CD4-positive, alpha-beta T cell treated with Interleukin-17A for 4 hours (primary cell): ENCODE measurements around the gene MYO9A.
A peak's percentile ranks its signal among the peaks of the same experiment; 100 is the strongest.
"Not testable (repeated sequence)": the region's sequence is repeated elsewhere in the genome, so short reads cannot be mapped to it uniquely, and the experiment has no call there.

ENCODE experiments used
- DNase-seq: peaks from one replicate; pipeline ENCODE4 v3.0.0-alpha.2; 2020; ENCODE audit warnings: mixed read lengths

Gene MYO9A

DNA sequence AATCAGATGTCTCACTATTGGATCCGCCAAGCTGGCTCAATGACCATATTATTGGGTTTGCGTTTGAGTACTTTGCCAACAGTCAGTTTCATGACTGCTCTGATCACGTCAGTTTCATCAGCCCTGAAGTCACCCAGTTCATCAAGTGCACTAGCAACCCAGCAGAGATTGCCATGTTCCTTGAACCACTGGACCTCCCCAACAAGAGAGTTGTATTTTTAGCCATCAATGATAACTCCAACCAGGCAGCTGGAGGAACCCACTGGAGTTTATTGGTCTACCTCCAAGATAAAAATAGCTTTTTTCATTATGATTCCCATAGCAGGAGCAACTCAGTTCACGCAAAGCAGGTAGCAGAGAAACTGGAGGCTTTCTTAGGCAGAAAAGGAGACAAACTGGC, 21.7 kb upstream of the MYO9A start:
- no peak for DNase-seq

DNA sequence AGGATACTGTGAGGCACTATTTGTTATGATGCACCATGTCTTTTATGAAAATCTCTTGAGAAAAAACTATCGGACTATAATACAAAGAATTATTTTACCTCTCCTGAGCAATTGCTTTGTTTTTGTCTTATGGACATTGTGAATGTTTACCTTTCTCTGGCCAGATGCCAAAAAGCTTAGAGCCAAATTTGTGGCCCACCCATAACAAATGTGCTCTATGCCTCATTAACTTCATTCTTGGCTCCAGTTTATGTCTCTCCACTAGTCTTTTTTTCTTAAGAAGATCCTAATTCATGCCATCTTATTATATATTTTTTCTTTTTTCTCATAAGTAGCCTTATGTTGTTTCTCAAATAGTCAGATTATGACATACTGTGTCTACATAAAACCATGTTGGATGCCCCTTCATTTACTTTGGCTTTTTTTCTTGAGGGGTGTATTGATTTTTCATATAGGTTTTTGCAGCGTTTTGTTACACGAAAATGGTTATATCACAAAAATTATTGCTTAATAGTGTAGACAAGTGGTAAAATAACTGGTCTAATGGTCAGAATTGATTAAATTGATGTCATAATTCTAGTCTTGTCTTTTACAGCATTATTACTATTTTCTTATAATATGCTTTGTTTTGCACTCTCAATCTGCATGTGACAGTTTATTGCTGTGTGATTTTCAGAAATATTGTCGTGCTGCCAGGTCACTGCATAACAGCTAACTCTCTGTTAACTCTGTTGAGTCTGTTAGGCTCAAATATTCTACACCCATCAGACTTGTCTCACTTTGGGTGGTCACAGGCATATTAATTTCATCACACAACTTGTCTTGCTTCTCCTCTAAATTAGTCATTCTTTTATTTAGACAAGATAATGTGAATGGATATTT, 18.5 kb upstream of the MYO9A start:
- no peak for DNase-seq

DNA sequence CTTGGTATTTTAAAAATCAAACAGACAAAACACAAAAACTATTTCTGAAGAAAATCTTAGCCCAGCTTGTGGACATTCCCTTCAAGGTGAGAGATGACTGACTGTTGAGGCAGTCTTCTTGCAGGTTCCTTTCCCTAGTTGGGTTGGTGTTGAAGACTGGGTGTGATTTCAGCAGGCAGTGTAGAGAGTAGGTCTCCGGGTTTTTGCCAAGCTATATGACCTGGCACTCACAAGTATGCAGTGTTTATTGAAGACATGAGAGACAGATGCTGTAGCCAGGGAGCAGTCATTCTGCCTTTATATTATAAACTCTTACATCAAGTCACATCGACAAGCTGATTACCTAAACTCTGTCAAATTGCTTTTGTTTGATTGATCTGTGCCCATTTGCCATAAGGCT, 17.8 kb upstream of the MYO9A start:
- no peak for DNase-seq

DNA sequence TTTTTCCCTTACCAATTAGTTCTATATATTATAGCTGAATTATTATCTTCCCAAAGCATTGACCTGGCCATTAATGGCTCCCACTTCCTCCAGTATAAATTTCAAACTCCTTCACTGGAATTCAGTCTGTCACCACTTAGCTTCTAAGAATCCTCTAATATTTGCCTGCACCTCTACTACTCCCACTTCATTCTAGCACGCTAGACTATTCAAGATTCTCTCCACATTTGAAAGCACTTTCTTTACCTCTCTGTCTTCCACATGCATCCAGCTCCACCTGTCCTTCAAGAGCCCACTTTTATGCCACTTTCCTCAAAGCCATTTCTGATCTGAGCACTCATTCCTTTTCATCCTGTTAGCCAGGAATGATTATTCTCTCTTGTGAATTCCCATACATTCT, 15.3 kb upstream of the MYO9A start:
- DNase-seq: no peak

DNA sequence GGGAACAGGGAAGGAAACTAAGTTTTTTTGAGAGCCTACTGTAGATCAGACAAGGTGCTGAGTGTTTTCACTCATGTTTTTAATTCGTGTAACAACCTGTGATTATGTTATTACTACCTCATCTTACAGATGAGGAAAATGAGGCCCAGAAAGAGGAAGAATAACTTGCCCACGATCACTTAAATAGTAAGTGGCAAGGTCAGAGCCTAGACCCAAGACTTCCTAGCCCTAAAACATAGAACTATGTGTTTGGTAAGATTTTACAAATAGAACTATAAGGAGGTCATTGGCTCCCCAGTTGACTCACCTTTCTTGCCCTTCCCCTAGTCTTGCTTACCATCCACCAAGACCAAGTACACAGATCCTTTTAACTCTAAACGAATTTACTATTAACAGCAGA, 14.0 kb upstream of the MYO9A start:
- DNase-seq: no peak

DNA sequence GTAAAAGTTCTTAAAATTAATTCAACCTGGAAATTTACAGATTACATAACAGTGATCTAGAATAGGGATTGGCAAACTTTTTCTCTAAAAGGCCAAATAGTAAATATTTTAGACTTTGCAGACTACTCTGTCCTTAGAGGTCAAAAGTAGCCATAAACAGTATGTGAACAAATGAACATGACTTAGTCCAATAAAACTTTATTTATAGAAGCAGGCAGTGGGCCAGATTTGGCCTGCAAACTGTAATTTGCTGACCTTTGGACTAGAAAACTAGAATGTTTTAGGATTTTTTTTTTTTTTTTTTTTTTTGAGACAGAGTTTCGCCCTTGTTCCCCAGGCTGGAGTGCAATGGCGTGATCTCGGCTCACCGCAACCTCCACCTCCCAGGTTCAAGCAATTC, 12.3 kb upstream of the MYO9A start:
- no peak for DNase-seq

DNA sequence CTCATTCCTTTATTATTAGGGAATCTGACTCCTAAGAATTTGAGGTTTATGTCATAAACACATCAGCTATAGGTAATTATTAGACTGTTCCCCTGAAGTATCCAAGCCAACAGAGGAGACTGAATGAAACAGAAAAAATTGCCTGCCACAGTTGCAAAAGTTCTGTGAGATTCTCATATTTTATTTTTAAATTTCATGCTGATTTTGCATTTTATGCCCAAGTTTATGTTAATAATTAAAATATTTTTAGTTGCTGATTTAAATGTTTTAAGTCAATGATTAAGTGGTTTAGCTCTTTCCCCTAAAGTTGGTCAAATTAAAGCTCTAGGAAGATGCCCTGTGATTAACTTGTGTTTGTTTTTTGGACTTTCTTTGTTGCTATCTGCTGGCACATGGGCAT, 10.4 kb upstream of the MYO9A start:
- DNase-seq: no peak

DNA sequence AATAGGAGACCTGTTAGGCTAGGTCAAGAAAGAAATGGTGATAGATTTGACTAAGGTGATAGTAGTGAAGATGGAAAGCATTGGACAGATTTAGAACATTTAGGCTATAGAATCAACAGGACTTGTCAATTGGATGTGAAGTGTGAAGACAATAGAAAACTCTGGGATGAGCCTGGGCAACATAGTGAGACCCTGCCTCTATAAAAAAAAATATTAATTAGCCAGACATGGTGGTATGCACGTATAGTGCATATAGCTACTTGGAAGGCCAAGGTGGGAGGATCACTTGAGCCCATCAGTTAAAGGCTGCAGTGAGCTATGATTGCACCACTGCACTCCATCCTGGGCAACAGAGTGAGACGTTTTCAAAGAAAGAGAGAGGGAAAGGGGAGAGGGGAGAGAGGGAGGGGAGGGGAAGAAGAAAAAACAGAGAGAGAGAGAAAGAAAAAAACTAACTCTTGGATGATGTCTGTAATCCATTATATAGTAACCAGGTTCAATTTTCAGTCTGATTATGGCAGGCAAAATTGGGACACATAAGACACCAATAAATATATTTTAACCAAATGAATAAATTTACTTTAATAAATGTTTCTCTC, 9.9 kb upstream of the MYO9A start:
- DNase-seq: no peak

DNA sequence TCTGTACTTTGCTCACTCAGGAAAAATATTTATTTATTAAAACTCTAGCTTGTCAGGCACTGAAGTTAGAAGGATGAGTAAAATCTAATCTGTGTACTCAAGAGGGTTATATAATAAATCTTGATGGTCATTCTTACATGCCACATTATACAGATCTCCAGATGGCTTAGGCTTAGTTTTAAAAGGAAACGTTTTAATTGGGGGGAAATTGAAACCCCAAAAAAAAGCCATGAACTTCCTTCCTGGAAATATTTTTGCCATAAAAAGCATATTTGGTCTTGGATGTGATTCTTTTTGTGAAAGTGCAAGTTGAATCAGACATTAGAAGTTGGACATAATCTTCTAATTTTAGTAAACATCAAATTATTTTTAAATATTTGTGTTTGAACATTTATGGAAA, 6.3 kb upstream of the MYO9A start:
- no peak for DNase-seq

DNA sequence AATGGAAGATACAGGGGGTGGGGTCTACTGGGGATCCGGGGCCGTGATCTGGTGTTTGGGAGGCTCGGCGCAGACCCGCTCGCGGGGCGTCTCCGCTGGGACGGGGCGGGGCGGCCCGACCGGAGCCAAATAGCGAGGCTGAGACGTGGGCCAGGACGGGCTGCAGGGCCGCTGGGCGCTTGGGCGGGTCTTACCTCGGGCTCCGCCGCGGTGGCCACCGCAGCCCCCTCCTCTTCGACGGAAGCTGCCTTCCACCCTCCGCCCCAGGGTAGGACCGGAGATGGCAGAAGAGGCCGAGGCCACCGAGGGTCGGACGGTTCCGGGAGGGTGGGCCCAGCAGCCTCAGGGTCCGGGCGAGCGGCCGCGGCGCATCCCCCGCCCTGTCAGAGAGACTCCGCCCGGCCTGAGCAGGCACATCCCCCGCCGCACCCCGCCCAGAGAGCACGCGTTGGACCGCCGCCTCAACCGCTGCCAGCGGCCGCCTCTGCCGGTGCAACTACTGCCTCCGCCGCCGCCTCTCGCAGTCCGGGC, 399 bp downstream of the MYO9A start:
- DNase-seq: peak; percentile 68

DNA sequence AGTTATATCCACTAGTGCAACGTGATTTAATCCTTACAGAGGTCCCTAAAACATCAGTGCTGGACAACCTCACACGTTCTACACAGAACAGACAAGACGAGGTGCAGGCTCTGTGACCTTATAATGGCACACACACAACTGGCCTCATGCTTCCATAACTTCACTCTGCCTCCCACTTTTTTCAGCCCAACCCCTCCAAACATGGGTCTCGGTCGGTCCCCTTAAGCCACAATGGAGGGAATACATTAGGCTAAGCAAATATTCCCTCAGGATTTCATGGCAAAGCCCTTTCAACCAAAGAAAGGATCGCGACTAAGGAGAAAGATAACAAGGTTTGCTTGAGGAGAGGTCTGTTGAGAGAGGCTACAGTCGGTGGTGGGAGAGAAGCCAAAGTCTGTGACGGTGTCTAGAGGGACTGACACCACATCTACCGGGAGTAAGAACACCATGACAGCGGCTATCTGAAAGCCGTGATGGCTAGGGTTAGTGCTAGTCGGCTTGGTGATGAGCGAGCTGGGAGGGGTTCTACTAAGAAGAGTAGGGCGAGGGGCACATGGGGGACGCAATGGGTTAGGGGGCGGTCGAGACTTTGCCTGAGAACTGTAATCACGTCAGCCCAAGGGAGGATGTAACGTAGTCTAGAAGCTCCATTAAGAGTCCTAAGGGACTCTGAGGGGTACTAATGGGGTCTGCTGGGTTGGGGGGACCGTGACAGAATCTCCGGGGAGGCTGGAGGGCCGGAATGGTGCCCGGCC, 1.0 kb downstream of the MYO9A start:
- no peak for DNase-seq

DNA sequence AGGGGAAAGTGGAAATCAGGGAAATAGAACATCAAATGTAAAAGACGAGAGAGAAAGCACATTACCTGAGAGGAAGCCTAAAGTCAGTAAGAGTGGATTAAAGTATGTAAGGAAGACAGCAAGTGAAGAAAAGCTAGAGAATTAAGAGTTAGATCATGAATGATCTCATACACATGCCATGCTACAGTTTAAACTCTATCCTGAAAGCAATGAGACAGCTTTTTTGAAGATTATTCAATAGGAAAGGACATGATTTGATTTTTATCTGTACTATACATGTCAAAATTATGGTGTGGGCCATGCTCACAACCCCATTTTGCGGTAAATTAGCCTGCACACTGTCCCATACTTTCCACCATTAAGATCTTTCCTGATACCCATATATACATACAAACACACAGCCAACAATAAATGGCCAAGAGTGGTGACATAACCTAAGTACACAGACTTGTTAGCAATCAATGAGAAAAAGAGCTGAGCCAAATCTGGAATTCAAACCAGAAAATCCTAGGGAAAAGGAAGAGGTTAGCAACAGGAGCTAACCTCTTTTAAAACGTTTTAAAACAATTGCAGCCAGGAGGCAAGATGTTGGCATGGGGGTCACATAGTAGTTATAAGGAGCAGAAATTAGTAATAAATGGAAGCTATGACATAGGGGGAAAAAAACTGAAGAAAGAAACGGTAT, 4.5 kb downstream of the MYO9A start:
- no peak for DNase-seq

DNA sequence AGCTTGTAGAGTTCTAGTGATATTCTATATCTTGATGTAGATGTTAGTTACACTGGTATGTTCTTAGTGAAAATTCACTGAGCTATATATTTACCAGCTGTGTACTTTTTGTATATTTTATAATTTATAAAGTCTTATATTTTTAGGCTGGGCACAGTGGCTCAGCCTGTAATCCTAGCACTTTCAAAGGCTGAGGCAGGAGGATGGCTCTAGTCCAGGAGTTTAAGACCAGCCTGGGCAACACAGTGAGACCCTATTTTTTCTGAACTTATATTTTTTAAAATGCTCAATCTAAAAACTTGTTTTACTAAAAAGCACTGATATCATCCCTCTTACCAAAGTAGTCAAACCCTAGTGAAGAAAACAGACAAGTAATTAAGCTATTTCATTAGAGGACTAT, 5.1 kb downstream of the MYO9A start:
- DNase-seq: no peak

DNA sequence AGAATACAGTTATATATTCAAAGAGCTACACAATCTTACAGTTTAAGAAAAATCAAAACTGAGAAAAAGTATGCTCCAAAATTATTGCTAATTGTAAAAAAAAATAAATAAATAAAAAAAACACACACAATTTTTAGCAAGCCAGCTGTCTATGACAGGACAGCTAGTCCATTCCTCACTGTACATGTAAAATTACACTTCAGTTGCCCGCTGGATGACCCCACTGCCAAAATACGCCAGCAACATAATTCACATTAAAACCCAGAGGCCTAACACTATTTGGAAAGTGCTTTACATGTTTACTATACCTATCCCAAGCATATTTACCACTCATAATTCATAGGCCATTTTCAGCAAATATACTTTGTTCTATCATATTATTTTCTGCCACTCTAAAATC, 5.8 kb downstream of the MYO9A start:
- DNase-seq: no peak

DNA sequence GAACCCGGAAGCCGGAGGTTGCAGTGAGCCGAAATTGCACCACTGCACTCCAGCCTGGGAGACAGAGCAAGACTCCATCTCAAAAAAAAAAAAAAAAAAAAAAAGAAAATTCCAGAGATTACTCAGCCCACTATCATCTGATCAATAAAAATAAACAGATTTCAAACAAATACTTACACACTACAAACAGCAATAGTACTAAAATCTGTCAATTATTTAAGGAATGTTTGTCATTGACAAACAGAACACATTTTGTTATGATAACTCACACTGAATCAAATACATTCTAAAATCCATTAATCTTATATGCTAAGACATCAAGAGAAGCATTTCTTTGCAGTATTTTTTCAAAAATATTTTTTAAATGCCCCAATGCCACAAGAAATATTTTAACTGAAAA, 7.6 kb downstream of the MYO9A start:
- no peak for DNase-seq

DNA sequence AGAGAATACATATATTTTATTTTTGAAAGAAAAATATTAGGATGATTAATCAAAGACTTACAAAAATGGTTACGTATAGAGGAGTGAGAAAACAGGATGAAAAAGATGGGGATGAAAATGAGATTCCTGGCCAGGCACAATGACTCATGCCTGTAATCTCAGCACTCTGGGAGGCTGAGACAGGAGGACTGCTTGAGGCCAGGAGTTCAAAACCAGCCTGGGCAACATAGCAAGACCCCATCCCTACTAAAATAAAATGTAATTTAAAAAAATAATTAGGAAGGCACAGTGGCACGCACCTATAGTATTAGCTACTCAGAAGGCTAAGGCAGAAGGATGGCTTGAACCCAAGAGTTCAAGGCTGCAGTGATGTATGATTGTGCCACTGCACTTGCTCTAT, 11.9 kb downstream of the MYO9A start:
- no peak for DNase-seq

DNA sequence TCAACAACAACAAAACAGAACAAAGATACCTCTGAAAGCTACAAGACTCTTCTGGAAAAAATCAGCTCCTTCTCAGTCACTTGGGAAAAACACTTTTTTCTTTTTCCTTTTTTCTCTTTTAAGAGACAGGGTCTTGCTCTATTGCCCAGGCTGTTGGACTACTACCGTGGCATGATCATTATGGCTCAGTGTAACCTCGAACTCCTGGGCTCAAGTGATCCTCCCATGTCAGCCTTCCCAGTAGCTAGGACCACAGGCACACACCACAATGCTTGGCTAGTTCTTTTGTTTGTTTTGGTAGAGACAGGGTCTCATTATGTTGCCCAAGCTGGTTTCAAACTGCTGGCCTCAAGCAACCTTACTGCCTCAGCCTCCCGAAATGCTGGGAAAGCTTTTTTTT, 12.8 kb downstream of the MYO9A start:
- DNase-seq: no peak

DNA sequence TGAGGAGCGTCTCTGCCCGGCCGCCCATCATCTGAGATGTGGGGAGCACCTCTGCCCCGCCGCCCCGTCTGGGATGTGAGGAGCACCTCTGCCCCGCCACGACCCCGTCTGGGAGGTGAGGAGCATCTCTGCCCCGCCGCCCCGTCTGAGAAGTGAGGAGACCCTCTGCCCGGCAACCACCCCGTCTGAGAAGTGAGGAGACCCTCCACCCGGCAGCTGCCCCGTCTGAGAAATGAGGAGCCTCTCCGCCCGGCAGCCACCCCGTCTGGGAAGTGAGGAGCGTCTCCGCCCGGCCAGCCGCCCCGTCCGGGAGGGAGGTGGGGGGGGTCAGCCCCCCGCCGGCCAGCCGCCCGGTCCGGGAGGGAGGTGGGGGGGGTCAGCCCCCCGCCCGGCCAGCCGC, 17.4 kb downstream of the MYO9A start:
- not testable (repeated sequence) for DNase-seq

DNA sequence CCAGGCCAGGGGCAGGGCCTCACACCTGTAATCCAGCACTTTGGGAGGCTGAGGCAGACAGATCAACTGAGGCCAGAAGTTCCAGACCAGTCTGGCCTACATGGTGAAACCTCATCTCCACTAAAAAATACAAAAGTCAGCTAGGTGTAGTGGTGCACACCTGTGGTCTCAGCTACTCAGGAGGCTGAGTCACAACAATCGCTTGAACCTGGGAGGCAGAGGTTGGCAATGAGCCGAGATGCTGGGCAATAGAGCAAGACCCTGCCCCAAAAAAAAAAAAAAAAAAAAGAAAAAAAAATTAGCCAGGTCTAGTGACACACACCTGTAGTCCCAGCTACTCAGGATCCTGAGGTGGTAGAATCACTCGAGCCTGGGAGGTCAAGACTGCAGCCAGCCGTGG, 18.8 kb downstream of the MYO9A start:
- DNase-seq: no peak

DNA sequence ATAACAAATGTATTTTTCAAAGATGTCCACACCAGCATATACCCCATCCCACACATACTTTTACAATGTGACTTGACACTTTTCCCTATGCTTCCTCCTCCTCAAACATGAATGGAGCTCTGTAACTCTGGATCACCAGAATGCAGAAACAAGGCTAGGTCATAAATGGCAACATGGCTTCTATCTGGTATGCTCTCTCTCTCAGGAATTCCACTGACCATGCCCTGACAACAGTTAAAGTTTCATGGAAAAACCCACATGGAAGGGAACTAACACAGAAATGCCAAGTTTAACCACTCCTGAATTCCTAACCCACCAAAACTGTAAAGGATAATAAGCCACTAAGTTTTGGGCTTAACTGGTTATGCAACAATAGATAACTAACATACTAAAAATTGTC, 19.9 kb downstream of the MYO9A start:
- no peak for DNase-seq

DNA sequence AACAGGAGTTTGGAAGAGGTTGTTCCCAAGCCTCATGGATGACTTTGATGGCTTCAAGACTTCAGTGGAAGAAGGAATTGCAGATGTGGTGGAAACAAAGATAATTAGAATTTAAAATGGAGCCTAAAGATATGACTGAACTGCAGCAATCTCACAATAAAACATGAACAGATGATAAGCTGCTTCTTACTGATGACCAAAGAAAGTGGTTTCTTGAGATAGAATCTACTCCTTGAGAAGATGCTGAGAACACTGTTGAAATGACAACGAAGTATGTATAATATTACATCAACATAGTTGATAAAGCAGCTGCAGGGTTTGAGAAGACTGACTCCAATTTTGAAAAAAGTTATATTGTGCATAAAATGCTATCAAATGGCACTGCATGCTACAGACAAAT, 21.2 kb downstream of the MYO9A start:
- no peak for DNase-seq

DNA sequence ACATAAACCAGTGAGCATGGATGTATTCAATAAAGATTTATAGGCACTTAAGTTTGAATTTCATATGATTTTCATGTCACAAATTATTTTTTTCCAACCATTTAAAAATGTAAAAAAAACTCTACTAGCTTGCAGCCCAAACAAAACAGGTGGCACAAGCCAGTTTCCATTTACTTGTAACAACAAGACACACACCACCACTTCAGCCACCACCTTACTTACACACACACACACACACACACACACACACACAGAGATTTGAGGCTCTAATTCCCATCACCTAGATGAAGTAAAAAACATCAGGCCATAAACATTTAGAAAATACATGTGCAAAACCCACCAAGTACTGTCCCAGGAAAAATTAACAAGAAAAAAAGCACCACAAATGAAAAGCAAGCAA, 25.3 kb downstream of the MYO9A start:
- no peak for DNase-seq

DNA sequence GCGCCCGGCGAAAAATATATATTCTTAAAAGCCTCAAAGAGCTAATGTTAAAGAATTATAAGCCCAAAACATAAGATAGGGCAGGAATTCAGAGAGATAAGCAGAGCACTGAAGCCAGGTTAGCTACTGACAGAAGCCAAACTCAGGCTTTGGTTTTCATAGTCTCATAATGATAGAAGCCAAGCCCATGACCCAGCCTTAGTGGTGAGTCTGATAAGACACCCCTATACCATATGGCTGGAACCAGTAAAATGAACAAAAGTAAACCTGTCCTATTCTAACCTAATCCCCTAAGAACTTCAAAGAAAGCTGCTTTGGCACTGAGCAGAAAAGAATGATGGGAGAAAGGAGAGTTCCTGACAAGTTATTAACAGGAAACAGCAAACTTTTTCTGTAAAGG, 25.9 kb downstream of the MYO9A start:
- no peak for DNase-seq
